Choroid plexus epithelial cell (primary cell): ENCODE results near the gene RAB4A.

Source experiments
- DNase-seq: peaks from one replicate; pipeline ENCODE4 v3.0.0-alpha.2; 2010; ENCODE audit warnings: low read depth
- H3K4me3 ChIP-seq: 2 replicates; pipeline ENCODE4 v1.5.1; 2011; ENCODE audit warnings: low read depth, mild to moderate bottlenecking, control low read depth, low read length, moderate library complexity
- CTCF ChIP-seq: conservative IDR thresholded peaks from 2 replicates; pipeline ENCODE4 v1.5.1; 2011; ENCODE audit warnings: low read depth, mild to moderate bottlenecking, control low read depth, inconsistent platforms, low read length, moderate library complexity

The RAB4A gene

GRCh38 chr1:229297746-229298145 is 26.8 kb downstream of the RAB4A start:
- no peak for DNase-seq
- no peak for TF ChIP-seq CTCF
- H3K4me3 ChIP-seq: no peak overlapping the region

GRCh38 chr1:229298420-229298819 is 27.5 kb downstream of the RAB4A start:
- TF ChIP-seq CTCF: no peak
- DNase-seq: no peak
- no peak overlapping the region for H3K4me3 ChIP-seq

- no peak for TF ChIP-seq CTCF
- H3K4me3 ChIP-seq: no peak overlapping the region
- DNase-seq: no peak
Measured at GRCh38 chr1:229298887-229299503, 28.1 kb downstream of the RAB4A start.

GRCh38 chr1:229300099-229300757 is 29.3 kb downstream of the RAB4A start:
- no peak for DNase-seq
- no peak for TF ChIP-seq CTCF
- no peak overlapping the region for H3K4me3 ChIP-seq

- H3K4me3 ChIP-seq: no peak overlapping the region
- no peak for DNase-seq
- TF ChIP-seq CTCF: no peak
Measured at GRCh38 chr1:229302740-229303139, 31.8 kb downstream of the RAB4A start.

GRCh38 chr1:229303855-229304254 is 32.9 kb downstream of the RAB4A start:
- no peak for DNase-seq
- H3K4me3 ChIP-seq: no peak overlapping the region
- no peak for TF ChIP-seq CTCF

GRCh38 chr1:229305392-229305791 is 34.5 kb downstream of the RAB4A start:
- no peak for TF ChIP-seq CTCF
- no peak overlapping the region for H3K4me3 ChIP-seq
- no peak for DNase-seq
